ENCODE results near the gene BRI3. TPM values are rescaled to one million over a fixed set of nuclear protein-coding genes. Genes with fewer than 3 reads are reported as not detected.

The BRI3 gene
- total RNA-seq, 1 donor from 2014 or later, result 530 TPM

GRCh38 chr7:98252425-98253054 lies 28.9 kb upstream of the BRI3 start:
- peak overlapping the region; percentile 88 for H3K27ac ChIP-seq
- peaks cover 11% of the 10 kb centered on the region for H3K36me3 ChIP-seq
- peaks cover 45% of the 10 kb centered on the region for H3K4me1 ChIP-seq
- DNase-seq (no peak), ATAC-seq (no peak)
- H3K4me3 ChIP-seq, result peak overlapping the region; percentile 94
- H3K27me3 ChIP-seq, result no peaks in the 10 kb centered on the region
- no peak for TF ChIP-seq CTCF (IDR thresholded peaks at IDR 0.05)
- no peaks in the 10 kb centered on the region for H3K9me3 ChIP-seq
- intact Hi-C loops (cut with DNase I), result no loop called here

GRCh38 chr7:98254516-98254915 lies 27.0 kb upstream of the BRI3 start:
- Histone ChIP-seq H3K27me3 (no peaks in the 10 kb centered on the region), H3K9me3 (no peaks in the 10 kb centered on the region), H3K36me3 (peaks cover 13% of the 10 kb centered on the region), H3K4me3 (no peak overlapping the region), H3K27ac (no peak overlapping the region), H3K4me1 (peaks cover 30% of the 10 kb centered on the region)
- TF ChIP-seq CTCF (IDR thresholded peaks at IDR 0.05), result no peak
- DNase-seq (no peak), ATAC-seq (no peak)
- intact Hi-C loops (cut with DNase I), result no loop called here

- H3K4me3 ChIP-seq, result no peak overlapping the region
- DNase-seq, result no peak
- peaks cover 13% of the 10 kb centered on the region for H3K36me3 ChIP-seq
- intact Hi-C loops (cut with DNase I), result no loop called here
- no peak for ATAC-seq
- no peaks in the 10 kb centered on the region for H3K9me3 ChIP-seq
- H3K4me1 ChIP-seq, result peaks cover 25% of the 10 kb centered on the region
- H3K27ac ChIP-seq, result no peak overlapping the region
- no peak for TF ChIP-seq CTCF (IDR thresholded peaks at IDR 0.05)
- H3K27me3 ChIP-seq, result no peaks in the 10 kb centered on the region
Measured at GRCh38 chr7:98254951-98255610, 26.4 kb upstream of the BRI3 start.

GRCh38 chr7:98256431-98256830 lies 25.1 kb upstream of the BRI3 start:
- ATAC-seq (no peak), DNase-seq (no peak)
- Histone ChIP-seq H3K27ac (no peak overlapping the region), H3K36me3 (peaks cover 13% of the 10 kb centered on the region), H3K27me3 (no peaks in the 10 kb centered on the region), H3K4me1 (peaks cover 11% of the 10 kb centered on the region), H3K9me3 (no peaks in the 10 kb centered on the region), H3K4me3 (no peak overlapping the region)
- no peak for TF ChIP-seq CTCF (IDR thresholded peaks at IDR 0.05)
- intact Hi-C loops (cut with DNase I), result no loop called here

- intact Hi-C loops (cut with DNase I), result no loop called here
- H3K9me3 ChIP-seq, result no peaks in the 10 kb centered on the region
- no peak for TF ChIP-seq CTCF (IDR thresholded peaks at IDR 0.05)
- peaks cover 10% of the 10 kb centered on the region for H3K4me1 ChIP-seq
- H3K27me3 ChIP-seq, result no peaks in the 10 kb centered on the region
- no peak overlapping the region for H3K27ac ChIP-seq
- ATAC-seq (no peak), DNase-seq (no peak)
- peaks cover 13% of the 10 kb centered on the region for H3K36me3 ChIP-seq
- H3K4me3 ChIP-seq, result no peak overlapping the region
Measured at GRCh38 chr7:98257701-98258100, 23.8 kb upstream of the BRI3 start.
